Osteocyte (in vitro differentiated cells): Measurements from ENCODE around the gene CDKN2B-AS1. TPM values are rescaled to one million over a fixed set of nuclear protein-coding genes. Genes with fewer than 3 reads are reported as not detected.

Source experiments
- DNase-seq: peaks from one replicate; pipeline ENCODE4 v3.0.0; 2021; ENCODE audit warnings: mixed read lengths; ENCODE audit not compliant: unreplicated experiment; ENCODE audit errors: extremely low spot score
- H3K27ac Mint-ChIP-seq: one replicate; pipeline ENCODE4 v1.8.0; 2021; ENCODE audit warnings: mild to moderate bottlenecking, mixed read lengths; ENCODE audit not compliant: unreplicated experiment
- H3K27me3 Mint-ChIP-seq: one replicate; pipeline ENCODE4 v1.8.0; 2021; ENCODE audit warnings: mixed read lengths; ENCODE audit not compliant: unreplicated experiment
- H3K36me3 Mint-ChIP-seq: one replicate; pipeline ENCODE4 v1.8.0; 2021; ENCODE audit warnings: mixed read lengths; ENCODE audit not compliant: unreplicated experiment
- H3K4me1 Mint-ChIP-seq: one replicate; pipeline ENCODE4 v1.8.0; 2021; ENCODE audit warnings: mixed read lengths; ENCODE audit not compliant: unreplicated experiment
- H3K4me3 Mint-ChIP-seq: one replicate; pipeline ENCODE4 v1.8.0; 2021; ENCODE audit warnings: mild to moderate bottlenecking, moderate library complexity, mixed read lengths; ENCODE audit not compliant: unreplicated experiment
- H3K9me3 Mint-ChIP-seq: one replicate; pipeline ENCODE4 v1.8.0; 2021; ENCODE audit warnings: mixed read lengths; ENCODE audit not compliant: unreplicated experiment
- CTCF ChIP-seq: fragments of 200-600 bp; sonication (generic); IDR thresholded peaks from 2 replicates; pipeline ENCODE4 v1.5.0; 2021; ENCODE audit warnings: antibody characterized with exemption, mild to moderate bottlenecking, moderate library complexity
- total RNA-seq: library from RNA; stranded (reverse); gene quantifications from 2 replicates; pipeline ENCODE4 v1.2.1, GENCODE V29; 2021

The CDKN2B-AS1 gene
- total RNA-seq, 1 donor from 2014 or later, result 4.0 TPM

GRCh38 chr9:22147813-22148527 is 153.4 kb downstream of the CDKN2B-AS1 start:
- H3K4me1 Mint-ChIP-seq, result peaks cover 5% of the 10 kb centered on the region
- H3K4me3 Mint-ChIP-seq, result no peak overlapping the region
- no peaks in the 10 kb centered on the region for H3K9me3 Mint-ChIP-seq
- H3K36me3 Mint-ChIP-seq, result peaks cover 1% of the 10 kb centered on the region
- peaks cover 18% of the 10 kb centered on the region for H3K27me3 Mint-ChIP-seq
- no peak for DNase-seq
- TF ChIP-seq CTCF, result no peak
- no peak overlapping the region for H3K27ac Mint-ChIP-seq

- DNase-seq, result no peak
- Mint-ChIP-seq H3K36me3 (peaks cover 1% of the 10 kb centered on the region), H3K27ac (no peak overlapping the region), H3K27me3 (peaks cover 18% of the 10 kb centered on the region), H3K4me1 (peaks cover 5% of the 10 kb centered on the region), H3K4me3 (no peak overlapping the region), H3K9me3 (no peaks in the 10 kb centered on the region)
- no peak for TF ChIP-seq CTCF
Observed at GRCh38 chr9:22148528-22148875, 153.9 kb downstream of the CDKN2B-AS1 start.

- Mint-ChIP-seq H3K4me3 (no peak overlapping the region), H3K36me3 (peaks cover 1% of the 10 kb centered on the region), H3K4me1 (peaks cover 3% of the 10 kb centered on the region), H3K27ac (no peak overlapping the region), H3K27me3 (peaks cover 18% of the 10 kb centered on the region), H3K9me3 (no peaks in the 10 kb centered on the region)
- no peak for TF ChIP-seq CTCF
- no peak for DNase-seq
Observed at GRCh38 chr9:22148876-22149637, 154.5 kb downstream of the CDKN2B-AS1 start.

- no peak for DNase-seq
- Mint-ChIP-seq H3K36me3 (no peaks in the 10 kb centered on the region), H3K4me1 (peaks cover 20% of the 10 kb centered on the region), H3K4me3 (no peak overlapping the region), H3K27ac (no peak overlapping the region), H3K27me3 (peaks cover 6% of the 10 kb centered on the region), H3K9me3 (no peaks in the 10 kb centered on the region)
- TF ChIP-seq CTCF, result no peak
Observed at GRCh38 chr9:22154064-22154463, 159.5 kb downstream of the CDKN2B-AS1 start.

- no peaks in the 10 kb centered on the region for H3K36me3 Mint-ChIP-seq
- peaks cover 21% of the 10 kb centered on the region for H3K4me1 Mint-ChIP-seq
- H3K4me3 Mint-ChIP-seq, result no peak overlapping the region
- no peak overlapping the region for H3K27ac Mint-ChIP-seq
- H3K9me3 Mint-ChIP-seq, result no peaks in the 10 kb centered on the region
- TF ChIP-seq CTCF, result no peak
- DNase-seq, result no peak
- H3K27me3 Mint-ChIP-seq, result peaks cover 4% of the 10 kb centered on the region
Observed at GRCh38 chr9:22156586-22156985, 162.0 kb downstream of the CDKN2B-AS1 start.
